Kidney epithelial cell (primary cell): ENCODE results near the gene ZNF74. TPM values are rescaled to one million over a fixed set of nuclear protein-coding genes. Genes with fewer than 3 reads are reported as not detected.

Source experiments
- DNase-seq: peaks from one replicate; pipeline ENCODE4 v3.0.0-alpha.2; 2010; ENCODE audit warnings: low read depth
- H3K27me3 ChIP-seq: 2 replicates; pipeline ENCODE4 v1.6.0; 2011; ENCODE audit warnings: low read length; ENCODE audit not compliant: control insufficient read depth, insufficient read depth
- H3K36me3 ChIP-seq: 2 replicates; pipeline ENCODE4 v1.5.1; 2011; ENCODE audit warnings: low read length; ENCODE audit not compliant: control insufficient read depth, insufficient read depth
- H3K4me3 ChIP-seq: 2 replicates; pipeline ENCODE4 v1.5.1; 2011; ENCODE audit warnings: low read depth, mild to moderate bottlenecking, control low read depth, low read length
- CTCF ChIP-seq: IDR thresholded peaks from 2 replicates; pipeline ENCODE4 v1.5.1; 2011; ENCODE audit warnings: mild to moderate bottlenecking, moderate library complexity, low read length, control low read depth, inconsistent platforms; ENCODE audit not compliant: insufficient read depth, poor library complexity, severe bottlenecking
- total RNA-seq: library from RNA; depleted of rRNA; stranded (reverse); fragments of >200 nt; gene quantifications from 2 replicates; pipeline ENCODE4 v1.2.3, GENCODE V29; 2015

Gene ZNF74
- total RNA-seq, 1 donor from 2014 or later = 23.5 TPM

GRCh38 chr22:20430101-20430719 is 36.3 kb downstream of the ZNF74 start:
- Histone ChIP-seq H3K27me3 (peaks cover 37% of the 10 kb centered on the region), H3K4me3 (no peak overlapping the region)

GRCh38 chr22:20430720-20431510 is 37.0 kb downstream of the ZNF74 start:
- peak; percentile 30 for TF ChIP-seq CTCF
- Histone ChIP-seq H3K4me3 (peak overlapping the region; percentile 7), H3K36me3 (no peaks in the 10 kb centered on the region), H3K27me3 (peaks cover 36% of the 10 kb centered on the region)
- no peak for DNase-seq

More at GRCh38 chr22:20430101-20430719, 36.3 kb downstream of the ZNF74 start:
- H3K36me3 ChIP-seq = no peaks in the 10 kb centered on the region
- no peak for DNase-seq
- no peak for TF ChIP-seq CTCF

GRCh38 chr22:20431511-20432192 is 37.7 kb downstream of the ZNF74 start:
- no peak for TF ChIP-seq CTCF
- Histone ChIP-seq H3K27me3 (peaks cover 33% of the 10 kb centered on the region), H3K4me3 (no peak overlapping the region), H3K36me3 (no peaks in the 10 kb centered on the region)
- DNase-seq = no peak

GRCh38 chr22:20432244-20432686 is 38.3 kb downstream of the ZNF74 start:
- Histone ChIP-seq H3K27me3 (peaks cover 36% of the 10 kb centered on the region), H3K4me3 (no peak overlapping the region), H3K36me3 (no peaks in the 10 kb centered on the region)
- TF ChIP-seq CTCF = no peak
- no peak for DNase-seq

GRCh38 chr22:20433191-20433590 is 39.2 kb downstream of the ZNF74 start:
- no peak for DNase-seq
- no peak for TF ChIP-seq CTCF
- H3K27me3 ChIP-seq = peaks cover 34% of the 10 kb centered on the region
- no peaks in the 10 kb centered on the region for H3K36me3 ChIP-seq
- no peak overlapping the region for H3K4me3 ChIP-seq
